ENCODE measurements around the gene XYLT1. TPM values are rescaled to one million over a fixed set of nuclear protein-coding genes. Genes with fewer than 3 reads are reported as not detected.

The XYLT1 gene
- total and polyA plus RNA-seq, 2 of the 13 experiments (the other 11 are each of a cell fraction or from before 2014, with no cell fraction given), result not detected

GRCh38 chr16:17131351-17131750, 339.4 kb downstream of the XYLT1 start (continued):
- TF ChIP-seq ZIK1 (CRISPR knock-in tag; IDR thresholded peaks at IDR 0.05; ENCODE audit: borderline replicate concordance, low read depth), result no peak
- TF ChIP-seq SP140L (CRISPR knock-in tag; IDR thresholded peaks at IDR 0.05; ENCODE audit: borderline replicate concordance), result no peak
- TF ChIP-seq ZBTB7A (CRISPR knock-in tag; IDR thresholded peaks at IDR 0.05), result no peak
- TF ChIP-seq MAFK (conservative IDR thresholded peaks at IDR 0.05 in 1 of 2, IDR thresholded peaks at IDR 0.05 in 1 of 2; ENCODE audit: low read length in 2 of 2), result peak; percentile 74 to 77
- no peak for TF ChIP-seq ZNF589 (CRISPR knock-in tag; conservative IDR thresholded peaks at IDR 0.05)
- no peak for TF ChIP-seq FUBP1 (CRISPR knock-in tag; IDR thresholded peaks at IDR 0.05; ENCODE audit: borderline replicate concordance)
- no peak for TF ChIP-seq ZMAT5 (CRISPR knock-in tag; IDR thresholded peaks at IDR 0.05; ENCODE audit: borderline replicate concordance, low read depth)
- no peak for TF ChIP-seq ZBTB10 (CRISPR knock-in tag; IDR thresholded peaks at IDR 0.05; ENCODE audit: borderline replicate concordance)
- no peak for TF ChIP-seq TBX2 (CRISPR knock-in tag; IDR thresholded peaks at IDR 0.05; ENCODE audit: borderline replicate concordance)

Measured in HepG2 (cell line).